ENCODE measurements around the gene KLF4. TPM values are rescaled to one million over a fixed set of nuclear protein-coding genes. Genes with fewer than 3 reads are reported as not detected.

KLF4 gene
- total RNA-seq, 3 donors from 2014 or later: 52.7 to 165 (median 53.4) TPM

DNA sequence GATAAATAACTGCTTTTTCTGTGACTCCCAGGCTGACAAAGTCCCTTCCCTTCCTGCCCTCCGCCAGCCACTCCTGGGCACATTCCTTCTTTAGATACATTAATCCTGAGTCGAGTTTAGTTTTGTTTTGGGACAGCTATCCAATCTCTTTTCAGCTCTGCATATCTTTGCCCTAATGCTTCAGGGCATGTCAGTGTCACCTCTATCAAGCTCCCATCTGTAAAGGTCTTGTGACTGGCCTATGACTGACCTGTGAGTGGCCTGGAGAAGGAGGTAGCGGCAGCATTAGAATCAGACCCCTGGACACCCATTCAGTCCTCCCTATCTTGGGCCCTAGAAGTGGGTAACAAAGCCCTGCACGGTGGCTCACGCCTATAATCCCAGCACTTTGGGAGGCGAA lies 34.0 kb upstream of the KLF4 start:
- no peak for DNase-seq (ENCODE audit: low spot score in 2 of 2)
- H3K4me1 ChIP-seq: no peaks in the 10 kb centered on the region
- H3K27me3 ChIP-seq: no peaks in the 10 kb centered on the region
- no peak for TF ChIP-seq POLR2AphosphoS5 (IDR thresholded peaks at IDR 0.05)
- no peak for TF ChIP-seq POLR2A (IDR thresholded peaks at IDR 0.05)
- TF ChIP-seq, protein P1, sequence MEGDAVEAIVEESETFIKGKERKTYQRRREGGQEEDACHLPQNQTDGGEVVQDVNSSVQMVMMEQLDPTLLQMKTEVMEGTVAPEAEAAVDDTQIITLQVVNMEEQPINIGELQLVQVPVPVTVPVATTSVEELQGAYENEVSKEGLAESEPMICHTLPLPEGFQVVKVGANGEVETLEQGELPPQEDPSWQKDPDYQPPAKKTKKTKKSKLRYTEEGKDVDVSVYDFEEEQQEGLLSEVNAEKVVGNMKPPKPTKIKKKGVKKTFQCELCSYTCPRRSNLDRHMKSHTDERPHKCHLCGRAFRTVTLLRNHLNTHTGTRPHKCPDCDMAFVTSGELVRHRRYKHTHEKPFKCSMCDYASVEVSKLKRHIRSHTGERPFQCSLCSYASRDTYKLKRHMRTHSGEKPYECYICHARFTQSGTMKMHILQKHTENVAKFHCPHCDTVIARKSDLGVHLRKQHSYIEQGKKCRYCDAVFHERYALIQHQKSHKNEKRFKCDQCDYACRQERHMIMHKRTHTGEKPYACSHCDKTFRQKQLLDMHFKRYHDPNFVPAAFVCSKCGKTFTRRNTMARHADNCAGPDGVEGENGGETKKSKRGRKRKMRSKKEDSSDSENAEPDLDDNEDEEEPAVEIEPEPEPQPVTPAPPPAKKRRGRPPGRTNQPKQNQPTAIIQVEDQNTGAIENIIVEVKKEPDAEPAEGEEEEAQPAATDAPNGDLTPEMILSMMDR (IDR thresholded peaks at IDR 0.05): no peak
- no peaks in the 10 kb centered on the region for H3K9me3 ChIP-seq
- intact Hi-C loops (cut with DNase I; ENCODE audit: low total_unique reads): no loop called here
- no peak overlapping the region for H3K27ac ChIP-seq
- H3K36me3 ChIP-seq: no peaks in the 10 kb centered on the region
- H3K4me3 ChIP-seq: no peak overlapping the region

DNA sequence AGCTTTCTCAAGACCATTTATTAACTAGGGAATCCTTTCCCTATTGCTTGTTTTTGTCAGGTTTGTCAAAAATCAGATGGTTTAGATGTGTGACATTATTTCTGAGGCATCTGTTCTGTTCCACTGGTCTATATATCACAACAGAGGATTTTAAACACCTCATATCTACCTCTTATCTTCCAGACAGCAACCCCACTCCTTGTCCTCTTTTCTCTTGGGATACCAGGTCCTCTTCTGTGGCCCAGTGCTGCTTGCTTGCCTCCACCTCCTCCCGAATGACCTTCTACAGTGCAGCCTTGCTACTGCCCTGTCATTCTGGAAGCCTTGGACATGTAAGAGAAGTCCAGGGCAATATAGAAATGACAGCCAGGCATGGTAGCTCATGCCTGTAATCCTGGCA lies 30.6 kb upstream of the KLF4 start:
- no peaks in the 10 kb centered on the region for H3K4me1 ChIP-seq
- H3K36me3 ChIP-seq: no peaks in the 10 kb centered on the region
- intact Hi-C loops (cut with DNase I; ENCODE audit: low total_unique reads): no loop called here
- no peak for TF ChIP-seq POLR2A (IDR thresholded peaks at IDR 0.05)
- no peak for TF ChIP-seq POLR2AphosphoS5 (IDR thresholded peaks at IDR 0.05)
- TF ChIP-seq, protein P1 (IDR thresholded peaks at IDR 0.05): no peak
- no peak overlapping the region for H3K27ac ChIP-seq
- H3K9me3 ChIP-seq: no peaks in the 10 kb centered on the region
- no peaks in the 10 kb centered on the region for H3K27me3 ChIP-seq
- H3K4me3 ChIP-seq: no peak overlapping the region
- DNase-seq (ENCODE audit: low spot score in 2 of 2): no peak

DNA sequence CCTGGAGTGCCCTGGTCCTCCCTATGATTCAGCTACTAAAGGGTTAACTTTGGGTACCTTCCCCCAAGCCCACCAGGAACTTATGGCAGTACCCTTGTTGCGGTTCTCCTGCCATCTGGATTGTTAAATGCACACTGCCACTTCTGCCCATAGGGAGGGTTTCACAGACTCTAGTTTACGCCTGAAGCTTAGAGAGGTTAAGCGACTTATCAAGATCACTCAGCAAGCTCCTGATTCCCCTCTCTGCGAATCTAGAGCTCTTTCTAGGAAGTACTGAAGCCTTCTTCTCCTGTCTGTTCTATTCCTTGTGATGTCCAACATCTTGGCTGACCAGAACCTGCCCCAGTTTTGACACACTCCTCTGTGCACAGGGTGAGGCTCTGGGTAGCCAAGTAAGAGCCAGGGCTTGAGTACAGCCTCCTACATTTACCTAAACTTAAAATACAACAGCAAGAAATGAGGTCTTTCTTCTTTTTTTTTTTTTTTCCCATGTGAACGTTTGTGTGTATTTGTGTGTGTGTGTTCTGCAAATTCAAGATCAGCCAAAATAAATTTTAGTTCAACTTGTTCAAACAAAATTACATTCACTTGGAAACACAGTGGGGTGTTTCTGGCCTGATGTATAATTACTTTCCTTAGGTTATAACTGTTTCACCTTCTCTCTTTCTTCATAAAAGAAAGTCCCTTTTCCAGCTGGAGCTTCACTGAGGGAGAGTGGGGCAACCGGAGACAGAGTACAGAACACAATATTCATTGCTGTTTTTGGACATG lies 28.7 kb upstream of the KLF4 start:
- Histone ChIP-seq H3K27ac (no peak overlapping the region), H3K36me3 (no peaks in the 10 kb centered on the region), H3K4me3 (no peak overlapping the region), H3K9me3 (no peaks in the 10 kb centered on the region), H3K4me1 (no peaks in the 10 kb centered on the region), H3K27me3 (no peaks in the 10 kb centered on the region)
- intact Hi-C loops (cut with DNase I; ENCODE audit: low total_unique reads): no loop called here
- TF ChIP-seq POLR2AphosphoS5 (IDR thresholded peaks at IDR 0.05) (no peak), POLR2A (IDR thresholded peaks at IDR 0.05) (no peak)
- TF ChIP-seq, protein P1 (IDR thresholded peaks at IDR 0.05): no peak
- no peak for DNase-seq (ENCODE audit: low spot score in 2 of 2)

DNA sequence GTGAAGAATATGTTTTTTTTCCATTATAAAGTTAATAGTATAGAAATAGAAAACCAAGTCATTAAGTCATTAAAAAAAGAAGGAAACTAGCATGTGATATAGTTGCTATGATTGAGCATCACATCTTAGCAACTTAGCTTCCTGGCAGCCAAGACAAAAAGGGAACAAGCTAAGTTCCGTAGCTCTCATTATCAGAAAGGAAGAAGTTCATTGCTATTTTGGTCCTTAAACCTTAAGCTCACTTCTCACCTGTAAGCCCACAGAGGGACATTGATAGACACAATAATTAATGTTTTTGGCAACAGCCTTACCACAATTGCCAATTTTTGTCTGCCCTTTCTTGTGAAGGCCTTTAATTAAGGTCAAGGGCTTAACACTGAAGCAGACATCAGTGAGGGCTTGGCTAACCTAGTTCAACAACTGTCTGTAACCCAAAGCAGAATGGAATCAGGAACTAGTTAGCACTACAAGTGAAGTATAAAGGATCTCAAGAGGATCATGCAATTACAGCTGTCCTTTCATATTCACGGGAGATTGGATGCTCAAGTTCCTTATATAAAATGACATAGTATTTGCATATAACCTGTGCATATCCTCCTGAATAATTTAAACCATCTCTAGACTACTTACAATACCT lies 24.0 kb upstream of the KLF4 start:
- Histone ChIP-seq H3K4me1 (no peaks in the 10 kb centered on the region), H3K4me3 (no peak overlapping the region), H3K27me3 (no peaks in the 10 kb centered on the region), H3K36me3 (no peaks in the 10 kb centered on the region), H3K27ac (no peak overlapping the region), H3K9me3 (no peaks in the 10 kb centered on the region)
- TF ChIP-seq, protein P1 (IDR thresholded peaks at IDR 0.05): no peak
- no peak for TF ChIP-seq POLR2AphosphoS5 (IDR thresholded peaks at IDR 0.05)
- no peak for TF ChIP-seq POLR2A (IDR thresholded peaks at IDR 0.05)
- DNase-seq (ENCODE audit: low spot score in 2 of 2): no peak
- intact Hi-C loops (cut with DNase I; ENCODE audit: low total_unique reads): no loop called here
